Activated naive CD8-positive, alpha-beta T cell treated with anti-CD3 and anti-CD28 coated beads for 36 hours (primary cell): ENCODE results near the gene RNF43. TPM values are rescaled to one million over a fixed set of nuclear protein-coding genes. Genes with fewer than 3 reads are reported as not detected.

ENCODE experiments used
- DNase-seq: peaks from one replicate; pipeline ENCODE4 v3.0.0; 2021
- H3K27ac Mint-ChIP-seq: one replicate; pipeline ENCODE4 v1.8.0; 2022; ENCODE audit warnings: mild to moderate bottlenecking, moderate library complexity, mixed read lengths
- H3K27me3 Mint-ChIP-seq: one replicate; pipeline ENCODE4 v1.8.0; 2022; ENCODE audit warnings: mild to moderate bottlenecking, mixed read lengths
- H3K36me3 Mint-ChIP-seq: one replicate; pipeline ENCODE4 v1.8.0; 2021; ENCODE audit warnings: mild to moderate bottlenecking, mixed read lengths
- H3K4me1 Mint-ChIP-seq: one replicate; pipeline ENCODE4 v1.8.0; 2021; ENCODE audit warnings: mixed read lengths
- H3K4me3 Mint-ChIP-seq: one replicate; pipeline ENCODE4 v1.8.0; 2022; ENCODE audit warnings: mild to moderate bottlenecking, moderate library complexity, mixed read lengths
- H3K9me3 Mint-ChIP-seq: one replicate; pipeline ENCODE4 v1.8.0; 2022; ENCODE audit warnings: mixed read lengths
- total RNA-seq, 2 experiments: library from RNA; stranded (reverse); gene quantifications; one replicate each; pipeline ENCODE4 v1.2.3, GENCODE V29; 2021

RNF43 gene
- total RNA-seq, result under 1 TPM; 0.41 to 0.48 TPM

DNA sequence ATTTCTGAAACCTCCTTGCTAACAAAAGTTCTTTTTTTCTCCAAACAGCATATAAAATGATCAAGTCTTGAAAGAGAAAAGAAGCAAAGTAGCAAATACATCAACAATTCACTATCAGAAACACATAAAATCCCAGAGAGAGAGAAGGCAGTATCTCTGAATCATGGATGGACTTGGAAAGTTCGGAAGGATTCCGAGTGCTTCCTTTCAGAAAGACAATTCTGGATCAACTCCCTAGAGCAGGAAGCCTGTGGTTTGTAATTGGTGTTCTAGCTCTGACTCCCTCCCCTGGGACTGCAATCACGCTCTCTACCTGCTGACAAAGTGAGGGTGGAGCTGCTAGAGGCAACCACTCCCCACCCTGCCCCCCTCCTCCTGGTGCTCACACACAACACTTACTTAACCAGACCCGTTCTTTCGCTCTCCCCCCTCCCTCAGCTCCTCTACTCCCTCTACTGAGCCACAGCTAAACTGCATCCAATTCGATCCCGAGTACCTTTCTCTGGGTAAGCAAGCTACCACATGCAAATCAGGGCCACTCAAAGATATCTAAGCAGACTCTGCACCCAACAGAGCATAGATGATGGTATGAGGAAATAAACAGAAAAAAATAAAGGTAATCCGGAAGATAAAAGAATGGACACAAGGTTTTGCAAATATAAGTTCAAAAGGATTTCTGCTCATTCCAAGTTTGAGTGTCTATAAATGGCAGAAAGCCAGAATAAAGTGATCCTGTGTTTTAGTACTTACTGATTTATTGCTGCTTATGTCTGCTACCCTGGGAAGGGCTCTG, at the start of gene RNF43:
TSS of gene RNF43 (minus strand) at position 235 of the 793 bp plus-strand sequence. CDS start 1,957 bp downstream, outside the sequence.
- Mint-ChIP-seq H3K27ac (no peak within 1 kb of the TSS), H3K4me3 (peak within 1 kb of the TSS; percentile 54), H3K4me1 (peaks cover 19% of the 10 kb centered on the region)

DNA sequence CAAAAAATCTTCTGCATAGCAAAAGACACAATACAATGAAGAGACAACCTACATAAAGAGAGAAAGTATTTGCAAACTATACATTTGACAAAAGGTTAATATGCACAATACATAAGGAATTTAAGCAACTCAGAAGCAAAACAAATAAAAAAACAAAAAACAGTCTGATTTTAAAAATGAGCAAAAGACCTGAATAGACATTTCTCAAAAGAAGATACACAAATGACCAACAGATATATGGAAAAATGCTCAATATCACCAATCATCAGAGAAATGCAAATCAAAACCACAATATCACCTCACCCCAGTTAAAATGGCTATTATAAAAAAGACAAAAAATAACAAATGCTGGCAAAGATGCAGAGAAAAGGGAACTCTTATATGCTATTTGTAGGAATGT, 38.2 kb upstream of the RNF43 start:
- Mint-ChIP-seq H3K4me1 (no peaks in the 10 kb centered on the region), H3K36me3 (peaks cover 4% of the 10 kb centered on the region), H3K9me3 (no peaks in the 10 kb centered on the region), H3K27ac (no peak overlapping the region), H3K27me3 (no peaks in the 10 kb centered on the region), H3K4me3 (no peak overlapping the region)
- DNase-seq, result no peak

More for the DNA sequence above, at the start of gene RNF43:
- H3K27me3 Mint-ChIP-seq, result no peaks in the 10 kb centered on the region
- H3K36me3 Mint-ChIP-seq, result peaks cover 1% of the 10 kb centered on the region
- H3K9me3 Mint-ChIP-seq, result no peaks in the 10 kb centered on the region
- peak; percentile 82 for DNase-seq

DNA sequence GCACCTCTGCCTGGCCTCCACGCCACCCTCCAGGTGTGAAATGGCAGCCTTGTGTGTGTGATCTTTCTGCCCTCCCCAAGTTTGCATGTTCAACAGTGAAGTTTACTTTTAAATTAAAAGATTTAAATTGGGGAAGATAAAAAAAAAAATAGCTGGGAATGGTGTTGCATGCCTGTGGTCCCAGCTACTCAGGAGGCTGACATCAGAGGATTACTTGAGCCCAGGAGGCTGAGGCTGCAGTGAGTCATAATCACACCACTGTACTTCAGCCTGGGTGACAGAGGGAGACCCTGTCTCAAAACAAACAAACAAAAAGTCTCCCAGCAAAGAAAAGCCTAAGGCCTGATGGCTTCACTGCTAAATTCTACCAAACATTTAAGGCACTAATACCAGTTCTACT, 35.4 kb upstream of the RNF43 start:
- H3K4me1 Mint-ChIP-seq, result no peaks in the 10 kb centered on the region
- no peaks in the 10 kb centered on the region for H3K27me3 Mint-ChIP-seq
- no peak overlapping the region for H3K4me3 Mint-ChIP-seq
- no peak for DNase-seq
- no peak overlapping the region for H3K27ac Mint-ChIP-seq
- peaks cover 4% of the 10 kb centered on the region for H3K36me3 Mint-ChIP-seq
- no peaks in the 10 kb centered on the region for H3K9me3 Mint-ChIP-seq

DNA sequence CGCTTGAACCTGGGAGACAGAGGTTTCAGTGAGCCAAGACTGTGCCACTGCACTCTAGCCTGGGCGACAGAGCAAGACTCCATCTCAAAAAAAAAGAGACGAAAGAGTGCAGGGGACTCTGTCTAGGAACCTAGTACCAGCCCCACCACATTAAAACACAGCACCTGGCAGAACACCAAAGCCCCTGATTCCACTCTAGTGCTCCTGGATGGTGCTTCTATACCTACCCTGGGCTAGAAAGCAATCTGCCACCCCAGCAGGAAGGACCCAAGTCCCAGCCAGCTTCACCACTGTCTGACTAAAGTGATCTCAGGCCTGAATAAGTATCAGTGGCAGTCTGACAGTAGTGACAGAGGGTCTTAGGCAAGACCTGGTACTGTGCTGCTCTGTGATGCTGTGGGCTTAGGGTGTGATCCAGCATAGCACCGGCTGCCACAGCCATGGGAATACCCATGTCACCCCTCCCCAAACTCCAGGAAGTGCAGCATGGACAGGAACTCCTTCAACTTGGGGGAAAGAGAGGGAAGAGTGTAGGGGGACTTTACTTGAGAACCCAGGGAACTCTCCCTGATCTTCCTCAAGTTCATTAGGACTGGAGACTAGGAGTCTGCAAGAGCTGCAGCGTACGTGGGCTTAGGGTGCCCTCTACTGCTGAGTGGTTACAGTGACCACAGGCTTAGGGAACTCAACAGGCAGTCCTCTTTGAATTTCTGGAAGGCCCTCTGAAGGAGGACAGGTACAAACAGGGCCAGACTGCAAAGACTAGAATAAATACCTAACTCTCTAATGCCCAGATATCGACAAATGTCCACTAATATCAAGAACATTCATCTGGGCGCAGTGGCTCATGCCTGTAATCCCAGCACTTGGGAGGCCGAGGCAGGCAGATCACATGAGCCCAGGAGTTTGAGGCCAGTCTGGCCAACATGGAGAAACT, 30.0 kb upstream of the RNF43 start:
- Mint-ChIP-seq H3K4me3 (no peak overlapping the region), H3K27me3 (no peaks in the 10 kb centered on the region), H3K9me3 (no peaks in the 10 kb centered on the region), H3K27ac (no peak overlapping the region), H3K4me1 (peaks cover 6% of the 10 kb centered on the region), H3K36me3 (peaks cover 5% of the 10 kb centered on the region)
- peak; percentile 70 for DNase-seq

DNA sequence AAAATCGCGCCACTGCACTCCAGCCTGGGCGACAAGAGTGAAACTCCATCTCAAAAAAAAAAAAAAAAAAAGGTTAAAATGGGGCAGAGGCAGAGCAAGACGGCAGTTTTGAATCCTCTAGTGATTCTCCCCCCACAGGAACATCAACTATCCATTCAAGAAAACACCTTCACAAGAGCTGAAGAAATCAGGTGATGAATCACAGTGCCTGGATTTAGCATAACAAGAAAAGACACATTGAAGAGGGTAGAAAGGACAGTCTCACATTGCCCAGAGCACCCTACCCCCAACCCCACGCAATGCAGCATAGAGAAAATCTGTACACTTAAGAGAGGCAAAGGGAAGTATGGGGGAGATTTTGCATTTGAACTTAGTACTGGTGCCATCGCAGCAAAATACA, 28.8 kb upstream of the RNF43 start:
- H3K4me1 Mint-ChIP-seq, result peaks cover 6% of the 10 kb centered on the region
- H3K27ac Mint-ChIP-seq, result no peak overlapping the region
- no peak overlapping the region for H3K4me3 Mint-ChIP-seq
- no peaks in the 10 kb centered on the region for H3K9me3 Mint-ChIP-seq
- H3K36me3 Mint-ChIP-seq, result peaks cover 5% of the 10 kb centered on the region
- no peaks in the 10 kb centered on the region for H3K27me3 Mint-ChIP-seq
- DNase-seq, result no peak

DNA sequence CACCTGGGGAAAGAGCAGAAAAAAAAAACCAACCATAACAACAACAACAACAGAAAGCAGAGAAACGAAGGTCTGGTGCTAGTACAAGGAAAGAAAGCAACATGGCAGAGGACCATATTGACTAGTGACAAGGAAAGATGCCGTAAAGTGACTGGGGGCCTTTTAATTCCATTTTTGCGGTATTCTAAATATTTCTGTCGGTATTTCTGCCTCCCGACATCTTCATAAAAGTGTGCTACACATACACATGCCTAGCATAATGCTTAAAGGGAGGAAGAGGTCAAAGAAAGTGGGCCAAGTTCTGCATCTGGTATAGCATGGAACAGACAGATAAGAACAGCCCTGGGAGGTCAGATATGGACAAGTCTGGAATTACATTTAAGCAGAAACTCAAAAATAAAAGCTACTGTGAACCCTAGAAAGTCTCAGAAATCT, 19.5 kb upstream of the RNF43 start:
- Mint-ChIP-seq H3K27me3 (no peaks in the 10 kb centered on the region), H3K9me3 (no peaks in the 10 kb centered on the region), H3K4me1 (no peaks in the 10 kb centered on the region), H3K4me3 (no peak overlapping the region), H3K36me3 (peaks cover 4% of the 10 kb centered on the region), H3K27ac (no peak overlapping the region)
- DNase-seq, result no peak

DNA sequence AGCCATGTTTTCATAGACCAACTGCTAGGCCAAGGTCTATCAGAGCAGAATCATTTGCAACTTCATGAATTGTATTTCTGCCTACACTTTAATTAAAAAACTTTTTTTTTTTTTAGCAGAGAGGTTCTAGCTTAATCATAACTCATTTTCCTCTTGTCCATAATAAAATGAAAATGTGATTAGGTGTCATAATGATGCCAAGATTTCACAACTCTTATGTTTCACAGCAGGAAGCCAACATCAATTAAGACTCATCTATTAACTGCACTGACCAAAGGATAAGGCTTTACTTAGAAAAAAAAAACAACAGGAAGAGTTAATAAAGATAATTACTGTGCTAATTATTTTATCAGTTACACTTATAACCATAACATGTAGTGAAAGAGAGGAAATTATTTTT, 18.9 kb upstream of the RNF43 start:
- no peak for DNase-seq
- H3K27ac Mint-ChIP-seq, result no peak overlapping the region
- H3K27me3 Mint-ChIP-seq, result no peaks in the 10 kb centered on the region
- H3K9me3 Mint-ChIP-seq, result no peaks in the 10 kb centered on the region
- no peaks in the 10 kb centered on the region for H3K4me1 Mint-ChIP-seq
- no peak overlapping the region for H3K4me3 Mint-ChIP-seq
- H3K36me3 Mint-ChIP-seq, result peaks cover 4% of the 10 kb centered on the region

DNA sequence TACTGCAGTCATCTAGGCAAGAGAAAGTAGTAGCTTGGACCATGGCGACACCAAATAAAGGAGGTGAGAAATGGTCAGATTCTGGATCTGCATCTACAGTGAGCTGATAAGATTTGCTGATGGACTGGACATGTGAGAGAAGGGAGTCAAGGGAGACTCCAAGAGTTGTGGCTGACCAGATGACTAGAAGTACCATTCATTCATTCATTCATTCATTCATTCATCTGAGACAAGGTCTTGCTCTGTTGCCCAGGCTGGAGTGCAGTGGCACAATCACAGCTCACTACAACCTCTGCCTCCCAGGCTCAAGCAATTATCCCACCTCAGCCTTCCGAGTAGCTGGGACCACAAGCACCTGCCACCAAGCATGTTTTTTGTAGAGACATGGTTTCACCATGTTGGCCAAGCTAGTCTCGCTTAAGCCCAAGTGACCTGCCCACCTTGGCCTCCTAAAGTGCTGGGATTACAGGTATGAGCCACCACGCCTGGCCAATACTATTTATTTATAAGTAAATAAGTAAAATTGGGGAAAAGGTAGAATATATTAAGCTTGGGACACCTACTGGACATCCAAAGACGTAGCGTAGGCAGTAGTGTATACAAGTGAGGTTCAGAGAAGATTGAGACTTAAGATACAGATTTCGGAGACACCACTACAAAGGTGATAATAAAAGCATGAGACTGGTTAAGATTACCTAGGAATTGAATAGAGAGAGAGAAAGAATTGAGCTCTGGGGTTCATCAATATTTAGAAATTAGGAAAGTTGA, 15.7 kb upstream of the RNF43 start:
- no peaks in the 10 kb centered on the region for H3K9me3 Mint-ChIP-seq
- no peaks in the 10 kb centered on the region for H3K4me1 Mint-ChIP-seq
- no peak for DNase-seq
- H3K4me3 Mint-ChIP-seq, result no peak overlapping the region
- no peak overlapping the region for H3K27ac Mint-ChIP-seq
- H3K36me3 Mint-ChIP-seq, result peaks cover 1% of the 10 kb centered on the region
- no peaks in the 10 kb centered on the region for H3K27me3 Mint-ChIP-seq

DNA sequence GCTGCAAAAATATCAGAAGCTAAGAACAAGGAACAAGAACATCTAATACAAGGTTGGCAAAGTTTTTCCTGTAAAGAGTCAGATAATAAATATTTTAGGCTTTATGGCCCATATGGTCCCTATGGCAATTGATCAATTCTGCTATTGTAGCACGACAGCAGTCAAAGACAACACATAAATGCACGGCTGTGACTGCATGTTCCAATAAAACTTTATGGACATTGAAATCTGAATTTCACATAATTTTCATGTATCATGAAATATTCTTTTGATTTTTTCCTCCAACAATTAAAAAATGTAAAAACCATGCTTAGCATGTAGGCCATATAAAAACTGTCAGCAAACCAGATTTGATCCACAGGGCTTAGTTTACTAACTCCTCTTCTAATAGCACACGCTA, 10.5 kb upstream of the RNF43 start:
- Mint-ChIP-seq H3K4me1 (no peaks in the 10 kb centered on the region), H3K4me3 (no peak overlapping the region), H3K27me3 (no peaks in the 10 kb centered on the region), H3K36me3 (no peaks in the 10 kb centered on the region), H3K27ac (no peak overlapping the region), H3K9me3 (no peaks in the 10 kb centered on the region)
- no peak for DNase-seq

DNA sequence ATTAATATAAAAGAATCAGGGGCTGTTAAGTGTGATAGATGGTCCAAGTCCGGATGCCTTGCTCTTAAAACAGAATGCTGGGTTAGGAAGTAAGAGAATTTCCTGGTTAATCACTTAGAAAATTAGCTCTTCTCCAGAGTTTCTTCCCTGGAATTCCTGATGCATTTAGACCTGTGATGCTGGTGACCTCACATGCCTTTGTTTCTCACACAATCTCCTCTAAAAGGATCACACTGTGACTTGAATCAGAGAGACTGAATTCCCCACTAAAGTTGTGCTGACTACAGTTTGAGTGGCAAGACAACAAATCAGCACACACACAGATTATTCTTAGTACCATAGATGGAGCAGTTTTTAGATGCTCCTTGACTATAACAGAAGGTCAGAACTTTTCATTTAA, 4.4 kb upstream of the RNF43 start:
- H3K4me3 Mint-ChIP-seq, result no peak overlapping the region
- no peaks in the 10 kb centered on the region for H3K9me3 Mint-ChIP-seq
- H3K4me1 Mint-ChIP-seq, result peaks cover 11% of the 10 kb centered on the region
- no peaks in the 10 kb centered on the region for H3K27me3 Mint-ChIP-seq
- no peak overlapping the region for H3K27ac Mint-ChIP-seq
- H3K36me3 Mint-ChIP-seq, result no peaks in the 10 kb centered on the region
- no peak for DNase-seq

DNA sequence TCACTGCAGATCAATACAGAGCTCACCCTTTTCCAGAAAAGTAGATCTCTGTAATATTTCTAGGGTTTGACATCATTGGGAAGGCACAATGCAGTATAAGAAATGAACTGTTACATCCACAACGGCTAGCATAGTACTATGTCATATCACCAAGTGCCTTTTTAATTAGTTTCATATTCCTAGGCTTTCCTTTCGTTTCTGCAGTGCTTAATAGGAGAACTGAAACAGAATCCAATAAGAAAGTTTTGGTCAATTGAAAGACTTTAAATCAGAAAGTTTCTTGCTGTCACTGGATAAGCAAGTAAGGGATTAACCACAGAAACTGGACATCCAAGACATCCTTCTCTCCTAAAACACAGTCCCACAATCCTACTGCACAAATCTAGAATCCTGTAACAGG, 3.5 kb upstream of the RNF43 start:
- no peak for DNase-seq
- Mint-ChIP-seq H3K9me3 (no peaks in the 10 kb centered on the region), H3K4me3 (no peak overlapping the region), H3K36me3 (no peaks in the 10 kb centered on the region), H3K27ac (no peak overlapping the region), H3K4me1 (peaks cover 12% of the 10 kb centered on the region), H3K27me3 (no peaks in the 10 kb centered on the region)

DNA sequence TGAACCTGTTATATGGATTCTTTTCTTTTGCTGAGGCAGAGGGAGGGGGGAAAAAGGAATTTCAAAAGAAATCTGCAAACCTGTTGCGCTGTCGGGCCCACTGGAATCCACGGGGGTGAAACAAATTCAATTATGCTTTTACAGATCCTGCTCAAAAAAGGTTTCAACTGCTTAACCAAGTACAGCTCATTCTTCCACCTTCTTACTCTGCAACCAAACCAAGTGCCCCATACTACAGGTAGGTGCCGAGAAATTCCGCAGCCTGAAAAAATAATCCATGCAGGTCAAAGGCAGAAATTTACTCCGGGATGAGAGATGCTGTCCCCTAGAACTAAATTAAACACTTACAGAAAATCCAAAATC, 416 bp downstream of the RNF43 start:
- no peak for DNase-seq
- no peak overlapping the region for H3K27ac Mint-ChIP-seq
- peaks cover 1% of the 10 kb centered on the region for H3K36me3 Mint-ChIP-seq
- H3K27me3 Mint-ChIP-seq, result no peaks in the 10 kb centered on the region
- no peak overlapping the region for H3K4me3 Mint-ChIP-seq
- peaks cover 24% of the 10 kb centered on the region for H3K4me1 Mint-ChIP-seq
- no peaks in the 10 kb centered on the region for H3K9me3 Mint-ChIP-seq

DNA sequence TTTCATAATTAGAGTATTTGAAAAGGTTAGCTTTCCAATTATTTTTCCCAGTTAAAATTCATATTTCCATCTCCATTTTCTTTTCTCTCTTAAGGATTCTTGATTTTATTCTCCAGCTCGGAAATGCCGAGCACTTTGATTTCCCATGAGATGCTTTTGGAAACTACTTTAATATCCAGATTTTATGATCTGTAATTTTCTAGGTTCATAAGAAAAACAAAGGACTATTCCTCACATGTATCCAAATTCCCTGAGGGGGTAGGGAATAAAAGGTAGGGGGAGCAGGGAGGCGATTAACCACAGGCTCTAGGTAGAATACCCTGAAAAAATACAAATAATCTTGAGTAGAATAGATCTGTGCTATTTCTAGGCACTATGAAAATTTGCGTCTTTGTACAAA, 938 bp downstream of the RNF43 start:
- H3K4me3 Mint-ChIP-seq, result no peak overlapping the region
- no peak overlapping the region for H3K27ac Mint-ChIP-seq
- peaks cover 25% of the 10 kb centered on the region for H3K4me1 Mint-ChIP-seq
- no peaks in the 10 kb centered on the region for H3K9me3 Mint-ChIP-seq
- DNase-seq, result no peak
- H3K27me3 Mint-ChIP-seq, result no peaks in the 10 kb centered on the region
- H3K36me3 Mint-ChIP-seq, result peaks cover 1% of the 10 kb centered on the region

DNA sequence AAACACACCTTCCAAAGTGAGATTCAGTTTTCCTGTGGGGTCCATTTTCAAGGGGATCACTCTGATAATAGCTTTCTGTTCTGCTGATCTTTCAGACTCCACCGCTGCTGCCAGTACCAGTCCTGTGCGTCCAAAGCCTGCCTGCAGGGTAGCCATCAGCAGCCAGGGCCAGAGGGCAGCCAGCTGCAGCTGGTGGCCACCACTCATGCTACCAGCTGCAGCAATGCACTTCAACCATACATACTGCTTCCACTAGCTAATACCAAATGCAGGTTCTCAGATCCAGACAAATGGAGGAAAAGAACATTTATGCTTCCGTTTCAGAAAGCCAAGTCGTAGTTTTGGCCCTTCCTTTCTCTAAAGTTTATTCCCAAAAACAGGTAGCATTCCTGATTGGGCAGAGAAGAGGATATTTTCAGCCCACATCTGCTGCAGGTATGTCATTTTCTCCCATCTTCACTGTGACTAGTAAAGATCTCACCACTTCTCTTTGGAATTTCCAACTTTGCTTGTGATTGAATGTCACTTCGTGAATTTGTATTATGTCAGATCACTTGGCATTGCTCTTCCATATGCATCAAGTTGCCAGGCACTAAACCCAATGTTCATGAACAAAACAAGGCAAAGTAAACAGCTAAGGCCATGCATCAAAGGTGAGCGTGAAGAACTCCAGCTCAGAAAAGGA, 1.8 kb downstream of the RNF43 start:
- peaks cover 1% of the 10 kb centered on the region for H3K36me3 Mint-ChIP-seq

More for the DNA sequence above, 1.8 kb downstream of the RNF43 start:
- Mint-ChIP-seq H3K4me3 (no peak overlapping the region), H3K27ac (no peak overlapping the region), H3K4me1 (peaks cover 25% of the 10 kb centered on the region), H3K27me3 (no peaks in the 10 kb centered on the region), H3K9me3 (no peaks in the 10 kb centered on the region)
- no peak for DNase-seq
